COLO668 (cell line): Measurements from ENCODE around the gene SPNS2.
"Not testable (repeated sequence)": the region's sequence is repeated elsewhere in the genome, so short reads cannot be mapped to it uniquely, and the experiment has no call there.

Experiments used
- DNase-seq: peaks from one replicate; lab custom pipeline; 2025; ENCODE audit not compliant: unreplicated experiment; lab: John Stamatoyannopoulos, UW

SPNS2 gene

GRCh38 chr17:4562015-4562969 lies 63.6 kb downstream of the SPNS2 start:
- no peak for DNase-seq

- DNase-seq, result peak; percentile 51
These were observed 66.8 kb downstream of the SPNS2 start for GRCh38 chr17:4565209-4566141.

GRCh38 chr17:4566785-4567184 lies 68.1 kb downstream of the SPNS2 start:
- DNase-seq, result peak; percentile 44

GRCh38 chr17:4569591-4569990 lies 70.9 kb downstream of the SPNS2 start:
- DNase-seq, result no peak

- no peak for DNase-seq
These were observed 73.5 kb downstream of the SPNS2 start for GRCh38 chr17:4572131-4572530.

- no peak for DNase-seq
These were observed 74.4 kb downstream of the SPNS2 start for GRCh38 chr17:4573115-4573514.

- DNase-seq, result no peak
These were observed 75.0 kb downstream of the SPNS2 start for GRCh38 chr17:4573669-4574068.

GRCh38 chr17:4574448-4575045 lies 75.9 kb downstream of the SPNS2 start:
- DNase-seq, result no peak

GRCh38 chr17:4576161-4576558 lies 77.5 kb downstream of the SPNS2 start:
- DNase-seq, result no peak

GRCh38 chr17:4576729-4577322 lies 78.1 kb downstream of the SPNS2 start:
- no peak for DNase-seq

- DNase-seq, result no peak
These were observed 78.8 kb downstream of the SPNS2 start for GRCh38 chr17:4577386-4577993.

GRCh38 chr17:4578349-4578748 lies 79.7 kb downstream of the SPNS2 start:
- not testable (repeated sequence) for DNase-seq

GRCh38 chr17:4579678-4580077 lies 81.0 kb downstream of the SPNS2 start:
- no peak for DNase-seq

- DNase-seq, result no peak
These were observed 81.6 kb downstream of the SPNS2 start for GRCh38 chr17:4580291-4580690.

- DNase-seq, result no peak
These were observed 83.4 kb downstream of the SPNS2 start for GRCh38 chr17:4582101-4582501.

- no peak for DNase-seq
These were observed 84.0 kb downstream of the SPNS2 start for GRCh38 chr17:4582691-4583090.

- no peak for DNase-seq
These were observed 84.5 kb downstream of the SPNS2 start for GRCh38 chr17:4583206-4583605.

- peak; percentile 21 for DNase-seq
These were observed 85.1 kb downstream of the SPNS2 start for GRCh38 chr17:4583782-4584100.

GRCh38 chr17:4584101-4584916 lies 85.6 kb downstream of the SPNS2 start, which contains the start of gene SMTNL2:
SMTNL2 (plus strand) TSS chr17:4584529; CDS start chr17:4584606, 77 bp downstream.
- peak; percentile 47 for DNase-seq
